ENCODE results near the gene CD28.
"Not testable (repeated sequence)": the region's sequence is repeated elsewhere in the genome, so short reads cannot be mapped to it uniquely, and the experiment has no call there.

The CD28 gene

GRCh38 chr2:203784710-203785270 lies 78.4 kb downstream of the CD28 start:
- DNase-seq (ENCODE audit: low spot score) = not testable (repeated sequence)

GRCh38 chr2:203785391-203786110 lies 79.1 kb downstream of the CD28 start:
- DNase-seq (ENCODE audit: low spot score) = not testable (repeated sequence)

- no peak for DNase-seq (ENCODE audit: low spot score)
These were observed 80.3 kb downstream of the CD28 start for GRCh38 chr2:203786549-203787351.

- no peak for DNase-seq (ENCODE audit: low spot score)
These were observed 81.5 kb downstream of the CD28 start for GRCh38 chr2:203787979-203788378.
